ENCODE results near the gene LSAMP. TPM values are rescaled to one million over a fixed set of nuclear protein-coding genes. Genes with fewer than 3 reads are reported as not detected.
"Not testable (repeated sequence)": the region's sequence is repeated elsewhere in the genome, so short reads cannot be mapped to it uniquely, and the experiment has no call there.

Gene LSAMP
- total and polyA plus RNA-seq, 5 donors from 2014 or later: not detected

- DNase-seq: no peak
- no peak overlapping the region for H3K27ac Mint-ChIP-seq
- Histone ChIP-seq H3K4me1 (ENCODE audit: control insufficient read depth, insufficient read depth, low read length, poor library complexity, severe bottlenecking) (no peaks in the 10 kb centered on the region), H3K4me3 (ENCODE audit: low read depth, low read length) (no peak overlapping the region), H3K27me3 (ENCODE audit: control insufficient read depth, insufficient read depth, low read length) (peaks cover 28% of the 10 kb centered on the region), H3K36me3 (ENCODE audit: control insufficient read depth, insufficient read depth, low read length) (no peaks in the 10 kb centered on the region), H3K9me3 (ENCODE audit: control insufficient read depth in 2 of 2, low read length in 2 of 2) (no peaks in the 10 kb centered on the region), H3K27ac (ENCODE audit: insufficient read depth, low read length, poor library complexity, severe bottlenecking) (no peak overlapping the region)
- peaks cover 0 to 5% (median 0%) of the 10 kb centered on the region in 4 donors for H3K4me1 Mint-ChIP-seq
- H3K36me3 Mint-ChIP-seq: no peaks in the 10 kb centered on the region
- H3K27me3 Mint-ChIP-seq: peaks cover 30% of the 10 kb centered on the region
- H3K4me3 Mint-ChIP-seq: no peak overlapping the region
- ATAC-seq (ENCODE audit: low read depth in 2 of 2): no peak
- no peaks in the 10 kb centered on the region for H3K9me3 Mint-ChIP-seq
Observed at GRCh38 chr3:115804713-115805119, 640.6 kb downstream of the LSAMP start.

- Histone ChIP-seq H3K4me1 (ENCODE audit: control insufficient read depth, insufficient read depth, low read length, poor library complexity, severe bottlenecking) (no peaks in the 10 kb centered on the region), H3K4me3 (ENCODE audit: low read depth, low read length) (no peak overlapping the region), H3K9me3 (ENCODE audit: control insufficient read depth in 2 of 2, low read length in 2 of 2) (no peaks in the 10 kb centered on the region), H3K27ac (ENCODE audit: insufficient read depth, low read length, poor library complexity, severe bottlenecking) (no peak overlapping the region), H3K36me3 (ENCODE audit: control insufficient read depth, insufficient read depth, low read length) (no peaks in the 10 kb centered on the region), H3K27me3 (ENCODE audit: control insufficient read depth, insufficient read depth, low read length) (peaks cover 28% of the 10 kb centered on the region)
- DNase-seq: peak in 1 of 3 donors; percentile 27
- Mint-ChIP-seq H3K27me3 (peaks cover 30% of the 10 kb centered on the region), H3K4me3 (no peak overlapping the region), H3K27ac (no peak overlapping the region), H3K4me1 (peaks cover 0 to 5% (median 0%) of the 10 kb centered on the region in 4 donors), H3K36me3 (no peaks in the 10 kb centered on the region), H3K9me3 (no peaks in the 10 kb centered on the region)
- no peak for ATAC-seq (ENCODE audit: low read depth in 2 of 2)
Observed at GRCh38 chr3:115804200-115804599, 641.1 kb downstream of the LSAMP start.

GRCh38 chr3:115803661-115804060, 641.6 kb downstream of the LSAMP start:
- Mint-ChIP-seq H3K4me3 (no peak overlapping the region), H3K4me1 (peaks cover 0 to 5% (median 0%) of the 10 kb centered on the region in 4 donors), H3K27ac (no peak overlapping the region), H3K27me3 (peaks cover 30% of the 10 kb centered on the region), H3K9me3 (no peaks in the 10 kb centered on the region), H3K36me3 (no peaks in the 10 kb centered on the region)
- no peak for ATAC-seq (ENCODE audit: low read depth in 2 of 2)
- Histone ChIP-seq H3K9me3 (ENCODE audit: control insufficient read depth in 2 of 2, low read length in 2 of 2) (no peaks in the 10 kb centered on the region), H3K27ac (ENCODE audit: insufficient read depth, low read length, poor library complexity, severe bottlenecking) (no peak overlapping the region), H3K4me1 (ENCODE audit: control insufficient read depth, insufficient read depth, low read length, poor library complexity, severe bottlenecking) (no peaks in the 10 kb centered on the region), H3K4me3 (ENCODE audit: low read depth, low read length) (no peak overlapping the region), H3K27me3 (ENCODE audit: control insufficient read depth, insufficient read depth, low read length) (peaks cover 28% of the 10 kb centered on the region), H3K36me3 (ENCODE audit: control insufficient read depth, insufficient read depth, low read length) (no peaks in the 10 kb centered on the region)
- no peak for DNase-seq

DNA sequence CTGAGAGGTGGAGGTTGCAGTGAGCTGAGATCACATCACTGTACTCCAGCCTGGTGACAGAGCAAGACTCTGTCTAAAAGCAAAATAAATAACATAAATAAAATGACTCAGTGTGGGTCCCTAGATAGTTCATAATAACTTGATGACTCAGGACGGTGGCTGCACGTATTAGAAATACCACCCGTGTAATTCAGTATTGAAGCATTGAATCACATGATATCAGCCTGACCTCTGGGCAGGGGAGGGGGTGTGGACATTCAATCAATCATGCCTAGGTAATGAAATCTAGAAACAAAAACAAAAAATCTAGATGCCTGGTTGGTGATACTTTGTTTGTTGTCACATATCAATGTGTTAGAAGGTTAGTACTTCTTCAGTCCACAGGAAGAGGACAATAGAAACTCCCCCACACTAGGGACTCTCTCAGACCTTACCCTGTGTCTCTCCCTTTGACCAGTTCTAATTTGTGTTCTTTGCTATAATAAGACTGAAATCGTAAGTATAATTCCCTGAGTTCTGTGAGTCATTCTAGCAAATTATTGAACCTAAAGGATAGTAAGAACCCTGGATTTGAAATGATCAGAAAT, 644.7 kb downstream of the LSAMP start:
- Histone ChIP-seq H3K27ac (ENCODE audit: insufficient read depth, low read length, poor library complexity, severe bottlenecking) (no peak overlapping the region), H3K27me3 (ENCODE audit: control insufficient read depth, insufficient read depth, low read length) (peaks cover 18% of the 10 kb centered on the region), H3K9me3 (ENCODE audit: control insufficient read depth in 2 of 2, low read length in 2 of 2) (no peaks in the 10 kb centered on the region), H3K36me3 (ENCODE audit: control insufficient read depth, insufficient read depth, low read length) (no peaks in the 10 kb centered on the region), H3K4me3 (ENCODE audit: low read depth, low read length) (no peak overlapping the region), H3K4me1 (ENCODE audit: control insufficient read depth, insufficient read depth, low read length, poor library complexity, severe bottlenecking) (no peaks in the 10 kb centered on the region)
- no peaks in the 10 kb centered on the region for H3K9me3 Mint-ChIP-seq
- ATAC-seq (ENCODE audit: low read depth in 2 of 2): no peak
- H3K27me3 Mint-ChIP-seq: peaks cover 22% of the 10 kb centered on the region
- DNase-seq: no peak
- H3K4me3 Mint-ChIP-seq: no peak overlapping the region
- H3K36me3 Mint-ChIP-seq: no peaks in the 10 kb centered on the region
- H3K4me1 Mint-ChIP-seq: peaks cover 0 to 5% (median 0%) of the 10 kb centered on the region in 4 donors
- no peak overlapping the region for H3K27ac Mint-ChIP-seq

DNA sequence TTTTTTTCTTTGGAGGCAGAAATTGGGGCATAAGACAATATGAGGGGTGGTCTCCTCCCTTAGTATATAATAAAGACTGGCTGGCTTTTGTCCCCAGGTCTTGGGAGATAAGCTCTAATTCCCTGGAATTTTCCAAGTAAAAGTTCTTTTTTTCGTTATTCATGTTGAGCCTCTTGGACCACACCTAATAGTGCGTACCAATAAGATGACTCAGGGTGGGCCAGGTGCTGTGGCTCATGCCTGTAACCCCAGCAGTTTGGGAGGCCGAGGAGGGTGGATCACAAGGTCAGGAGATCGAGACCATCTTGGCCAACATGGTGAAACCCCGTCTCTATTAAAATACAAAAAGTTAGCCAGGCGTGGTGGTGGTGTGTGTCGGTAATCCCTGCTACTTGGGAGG, 645.2 kb downstream of the LSAMP start:
- not testable (repeated sequence) for H3K4me3 Mint-ChIP-seq; H3K4me1 ChIP-seq (ENCODE audit: control insufficient read depth, insufficient read depth, low read length, poor library complexity, severe bottlenecking); H3K27ac Mint-ChIP-seq; H3K27ac ChIP-seq (ENCODE audit: insufficient read depth, low read length, poor library complexity, severe bottlenecking); H3K9me3 Mint-ChIP-seq; DNase-seq; ATAC-seq (ENCODE audit: low read depth in 2 of 2); H3K4me1 Mint-ChIP-seq; H3K4me3 ChIP-seq (ENCODE audit: low read depth, low read length); H3K36me3 Mint-ChIP-seq; H3K36me3 ChIP-seq (ENCODE audit: control insufficient read depth, insufficient read depth, low read length); H3K9me3 ChIP-seq (ENCODE audit: control insufficient read depth in 2 of 2, low read length in 2 of 2)
- peaks cover 22% of the 10 kb centered on the region for H3K27me3 Mint-ChIP-seq
- peaks cover 16% of the 10 kb centered on the region for H3K27me3 ChIP-seq (ENCODE audit: control insufficient read depth, insufficient read depth, low read length)

- DNase-seq: peak in 2 of 3 donors; percentile 38 to 70
- Histone ChIP-seq H3K27me3 (ENCODE audit: control insufficient read depth, insufficient read depth, low read length) (no peaks in the 10 kb centered on the region), H3K4me1 (ENCODE audit: control insufficient read depth, insufficient read depth, low read length, poor library complexity, severe bottlenecking) (peaks cover 11% of the 10 kb centered on the region), H3K36me3 (ENCODE audit: control insufficient read depth, insufficient read depth, low read length) (no peaks in the 10 kb centered on the region), H3K27ac (ENCODE audit: insufficient read depth, low read length, poor library complexity, severe bottlenecking) (no peak overlapping the region), H3K9me3 (ENCODE audit: control insufficient read depth in 2 of 2, low read length in 2 of 2) (no peaks in the 10 kb centered on the region), H3K4me3 (ENCODE audit: low read depth, low read length) (no peak overlapping the region)
- Mint-ChIP-seq H3K4me1 (peaks cover 8 to 16% (median 11%) of the 10 kb centered on the region in 4 donors), H3K9me3 (no peaks in the 10 kb centered on the region), H3K4me3 (peak overlapping the region in 3 of 4 donors; percentile 1 to 66 (median 56)), H3K27me3 (peaks cover under 1% of the 10 kb centered on the region), H3K36me3 (no peaks in the 10 kb centered on the region), H3K27ac (peak overlapping the region in 2 of 3 donors; percentile 51 to 81)
- peak; percentile 80 to 84 for ATAC-seq (ENCODE audit: low read depth in 2 of 2)
Observed at GRCh38 chr3:115792206-115792955, 652.9 kb downstream of the LSAMP start.

GRCh38 chr3:115791271-115792153, 653.8 kb downstream of the LSAMP start:
- peak overlapping the region in 1 of 3 donors; percentile 81 for H3K27ac Mint-ChIP-seq
- not testable (repeated sequence) for H3K9me3 Mint-ChIP-seq; H3K27me3 Mint-ChIP-seq; H3K9me3 ChIP-seq (ENCODE audit: control insufficient read depth in 2 of 2, low read length in 2 of 2); DNase-seq; H3K36me3 ChIP-seq (ENCODE audit: control insufficient read depth, insufficient read depth, low read length); H3K36me3 Mint-ChIP-seq; H3K27me3 ChIP-seq (ENCODE audit: control insufficient read depth, insufficient read depth, low read length); ATAC-seq (ENCODE audit: low read depth in 2 of 2); H3K27ac ChIP-seq (ENCODE audit: insufficient read depth, low read length, poor library complexity, severe bottlenecking); H3K4me3 ChIP-seq (ENCODE audit: low read depth, low read length)
- peaks cover 11% of the 10 kb centered on the region for H3K4me1 ChIP-seq (ENCODE audit: control insufficient read depth, insufficient read depth, low read length, poor library complexity, severe bottlenecking)
- H3K4me3 Mint-ChIP-seq: peak overlapping the region in 3 of 4 donors; percentile 1 to 66 (median 56)
- peaks cover 8 to 16% (median 11%) of the 10 kb centered on the region in 4 donors for H3K4me1 Mint-ChIP-seq
